NCI-H345 (cell line): Measurements from ENCODE around the gene PAWR.
"Not testable (repeated sequence)": the region's sequence is repeated elsewhere in the genome, so short reads cannot be mapped to it uniquely, and the experiment has no call there.

Source experiments
- DNase-seq: peaks from one replicate; lab custom pipeline; 2025; lab: John Stamatoyannopoulos, UW

PAWR gene

DNA sequence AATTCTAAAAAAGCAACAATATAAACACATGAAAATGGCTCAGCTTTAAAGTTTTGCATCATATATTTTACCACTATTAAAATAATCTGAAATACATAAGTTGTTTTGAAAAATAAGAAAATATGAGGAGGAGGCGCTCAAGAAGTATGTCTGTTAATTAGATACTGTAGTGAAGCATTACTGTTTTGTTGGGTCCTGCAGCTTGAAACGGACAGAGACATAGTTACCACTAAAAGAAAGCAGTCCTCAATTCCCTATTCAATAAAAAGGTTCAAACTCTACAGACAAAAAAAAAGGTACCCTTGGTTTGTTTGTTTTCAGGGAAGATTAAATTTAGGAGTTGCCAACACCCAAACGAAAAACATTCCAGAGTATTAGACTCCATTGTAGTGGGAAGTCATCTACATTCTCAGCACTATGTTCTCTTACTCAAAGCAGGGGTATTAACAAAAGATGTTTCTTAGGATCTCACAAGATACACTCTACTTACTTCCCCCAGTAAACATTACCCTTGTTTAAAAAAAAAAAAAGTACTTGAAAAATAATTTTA is 3.0 kb downstream of the PAWR start:
- no peak for DNase-seq

DNA sequence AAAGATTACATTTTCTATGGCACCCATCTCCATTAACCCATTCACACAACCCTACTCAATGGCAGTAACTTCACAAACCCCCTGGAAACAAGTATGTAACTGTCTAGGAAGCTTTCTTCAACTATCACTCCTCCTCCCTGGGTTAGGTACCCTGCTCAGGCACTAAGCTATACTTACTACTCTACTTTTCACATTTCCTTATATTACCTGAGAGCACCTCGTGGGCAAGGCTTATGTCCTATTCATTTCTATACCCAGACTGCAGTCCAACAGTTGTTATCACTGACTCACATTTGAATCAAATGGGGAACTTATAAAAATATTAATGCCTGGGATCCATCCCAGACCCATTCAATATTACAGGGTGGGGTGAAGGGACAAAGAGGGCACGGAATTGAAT is 4.6 kb downstream of the PAWR start:
- DNase-seq: no peak

DNA sequence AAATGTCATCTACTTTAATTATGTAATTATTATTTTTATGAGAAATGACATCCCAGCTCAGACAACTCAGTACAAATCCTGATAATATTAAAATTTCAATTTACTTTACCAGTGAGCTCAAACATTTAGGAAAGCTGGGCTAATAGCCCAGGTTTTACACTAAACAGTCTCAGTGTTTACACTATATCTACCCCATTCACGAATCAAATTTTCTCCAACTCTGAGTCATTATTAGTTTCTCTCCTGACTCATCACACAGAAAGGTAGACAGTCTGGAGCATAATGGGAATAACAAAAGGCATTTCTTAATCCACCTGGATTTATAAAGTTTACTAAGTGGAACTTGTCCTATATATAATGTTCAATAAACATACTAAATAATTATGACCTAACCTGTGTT is 5.7 kb downstream of the PAWR start:
- DNase-seq: no peak

DNA sequence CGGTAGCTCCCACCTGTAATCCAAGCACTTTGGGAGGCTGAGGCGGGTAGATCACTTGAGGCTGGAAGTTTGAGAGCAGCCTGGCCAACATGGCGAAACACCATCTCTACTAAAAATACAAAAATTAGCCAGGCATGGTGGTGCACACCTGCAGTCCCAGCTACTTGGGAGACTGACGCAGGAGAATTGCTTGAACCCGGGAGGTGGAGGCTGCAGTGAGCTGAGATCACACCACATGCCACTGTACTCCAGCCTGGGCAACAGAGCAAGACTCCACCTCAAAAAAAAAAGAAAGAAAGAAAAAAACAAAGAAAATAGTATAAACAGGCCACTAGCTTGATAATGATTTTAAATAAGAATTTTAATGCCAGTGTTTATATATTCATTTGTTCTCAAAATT is 6.4 kb downstream of the PAWR start:
- not testable (repeated sequence) for DNase-seq

DNA sequence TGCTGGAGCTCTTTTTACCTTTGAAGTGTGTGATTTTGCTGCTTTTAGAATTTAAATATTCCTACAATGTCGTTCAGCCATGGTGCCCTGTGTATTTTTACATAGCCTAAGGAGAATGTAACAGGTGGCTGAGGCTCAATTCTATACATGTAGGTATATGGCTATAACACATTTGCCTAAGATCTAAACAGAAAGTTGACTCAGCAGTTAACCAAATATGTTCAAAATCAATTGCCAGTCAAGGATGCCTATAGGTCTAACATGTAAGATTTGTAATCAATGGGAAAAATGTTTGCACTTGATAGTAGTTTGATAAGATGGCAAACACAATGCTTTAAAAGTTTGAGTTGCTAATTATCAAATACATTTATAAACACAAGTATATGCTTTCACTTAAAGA is 8.2 kb downstream of the PAWR start:
- DNase-seq: no peak

DNA sequence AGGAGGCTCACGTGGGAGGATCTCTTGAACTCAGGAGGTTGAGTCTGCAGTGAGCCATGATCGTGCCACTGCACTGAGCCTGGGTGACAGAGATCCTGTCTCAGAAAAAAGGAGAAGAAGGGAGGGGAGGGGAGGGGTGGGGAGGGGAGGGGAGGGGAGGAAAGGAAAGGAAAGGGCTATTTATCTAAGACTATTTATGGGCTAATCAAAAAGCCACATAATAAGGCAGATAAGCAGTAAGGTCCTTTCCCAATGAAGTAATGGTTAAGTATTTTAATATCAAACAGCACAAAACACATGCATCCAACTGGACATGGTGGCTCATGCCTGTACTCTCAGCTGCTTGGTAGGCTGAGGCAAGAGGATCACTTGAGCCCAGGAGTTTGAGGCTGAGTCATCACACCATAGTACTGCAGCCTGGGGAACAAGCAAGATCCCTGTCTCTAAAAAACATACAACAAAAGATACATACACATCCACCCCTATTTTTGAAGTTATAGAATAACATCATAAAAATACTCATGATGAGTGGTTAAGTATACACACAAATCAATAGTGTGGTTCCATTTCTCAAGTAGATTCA is 9.7 kb downstream of the PAWR start:
- DNase-seq: peak; percentile 13

DNA sequence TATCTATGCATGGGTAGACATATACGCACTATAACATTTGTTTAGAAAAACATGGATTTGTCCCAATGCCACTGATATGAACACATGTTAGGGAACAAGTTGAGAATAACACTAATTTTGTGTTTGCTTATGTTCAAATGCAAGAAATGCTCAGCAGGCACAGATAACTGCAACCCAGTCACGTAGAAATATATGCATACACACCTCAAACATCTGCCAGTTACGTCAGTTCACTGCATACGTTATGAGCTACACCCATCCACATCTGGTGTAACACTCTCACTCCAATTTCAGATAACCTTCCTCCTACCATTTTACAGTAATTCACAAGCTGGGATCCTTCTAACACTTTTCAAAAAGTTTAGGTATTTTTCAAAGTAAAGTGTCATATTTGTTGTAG is 10.7 kb downstream of the PAWR start:
- no peak for DNase-seq

DNA sequence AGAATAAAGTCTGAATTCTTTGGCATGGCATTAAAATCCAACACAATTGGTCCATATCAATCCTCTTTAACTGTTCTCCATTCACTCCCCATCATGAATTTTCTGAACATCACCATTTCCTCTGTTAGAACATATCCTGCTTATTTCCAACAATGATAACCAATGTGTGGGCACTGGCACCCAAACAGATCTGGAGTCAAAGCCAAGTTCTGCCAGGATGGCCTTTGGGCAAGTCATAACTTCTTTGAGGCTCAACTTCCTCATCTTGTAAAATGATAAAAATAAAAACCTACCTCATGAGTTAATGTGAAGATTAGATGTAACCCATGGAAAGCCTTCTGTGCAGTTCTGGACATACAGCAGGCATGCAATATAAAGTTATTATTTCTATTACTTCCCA is 12.5 kb downstream of the PAWR start:
- no peak for DNase-seq

DNA sequence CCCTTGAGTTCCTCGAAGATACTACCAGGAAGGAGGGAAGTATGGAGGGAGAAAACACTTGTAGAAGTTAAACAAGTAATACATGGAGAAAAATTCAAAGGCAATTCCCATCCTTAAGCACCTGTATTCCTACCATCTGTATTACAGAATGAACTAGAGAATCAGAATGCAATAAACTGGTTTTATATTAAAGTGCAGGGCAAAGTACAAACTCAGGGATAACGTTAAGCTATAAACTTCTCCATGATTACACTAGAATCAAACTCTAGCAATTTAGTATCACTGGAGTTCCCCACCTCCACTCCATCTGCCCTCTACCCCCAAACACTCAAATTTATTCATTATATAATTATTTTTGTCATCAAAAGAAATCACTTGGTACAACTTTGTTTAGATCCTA is 13.1 kb downstream of the PAWR start:
- no peak for DNase-seq

DNA sequence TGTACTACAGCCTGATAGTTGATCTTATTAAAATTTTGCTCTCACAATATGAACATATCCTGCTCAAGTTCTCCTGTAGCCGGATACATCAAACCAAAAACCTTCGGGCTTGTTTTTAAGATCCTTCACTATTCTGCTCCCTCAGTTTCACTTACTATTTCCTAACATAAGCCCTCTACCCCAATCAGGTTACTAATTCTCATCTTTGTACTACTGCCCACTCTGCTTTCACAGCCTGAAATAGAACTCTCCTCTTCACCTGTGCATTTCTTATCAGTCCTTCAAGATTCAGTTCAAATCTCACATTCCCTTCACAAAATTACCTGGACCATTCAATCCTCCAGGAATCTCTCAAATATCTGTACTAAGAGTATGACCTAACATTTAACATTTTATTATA is 14.2 kb downstream of the PAWR start:
- DNase-seq: no peak

DNA sequence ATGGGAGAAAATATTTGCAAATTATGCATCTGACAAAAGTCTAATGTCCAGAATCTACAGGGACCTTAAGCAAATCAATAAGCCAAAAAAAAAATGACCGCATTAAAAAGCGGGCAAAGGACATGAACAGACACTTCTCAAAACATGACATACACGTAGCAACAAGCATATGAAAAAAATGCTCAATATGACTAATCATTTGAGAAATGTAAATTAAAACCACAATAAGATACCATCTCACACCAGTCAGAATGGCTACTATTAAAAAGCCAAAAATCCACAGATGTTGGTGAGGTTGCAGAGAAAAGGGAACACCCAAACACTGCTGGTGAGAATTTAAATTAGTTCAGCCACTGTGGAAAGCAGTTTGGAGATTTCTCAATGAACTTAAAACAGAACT is 16.1 kb downstream of the PAWR start:
- no peak for DNase-seq

DNA sequence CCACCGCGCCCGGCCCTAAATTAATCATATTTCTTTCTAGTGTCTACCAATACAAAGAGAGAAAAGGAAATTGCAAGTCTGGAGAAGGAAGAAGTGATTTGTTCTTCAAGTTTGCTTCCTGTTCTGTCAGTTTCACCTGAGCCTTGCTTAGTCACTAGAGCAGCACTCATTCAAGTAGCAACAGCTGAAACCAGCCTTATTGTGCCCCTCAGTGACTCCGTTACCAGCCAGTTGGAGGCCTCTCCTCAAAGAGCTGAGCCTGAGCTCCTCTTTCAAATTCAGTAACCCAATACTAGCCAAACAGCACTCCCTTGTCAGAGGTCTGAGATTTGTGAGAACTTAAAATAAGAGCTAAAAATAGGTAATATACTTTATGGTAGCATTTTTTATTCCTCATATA is 17.4 kb downstream of the PAWR start:
- DNase-seq: peak; percentile 53

DNA sequence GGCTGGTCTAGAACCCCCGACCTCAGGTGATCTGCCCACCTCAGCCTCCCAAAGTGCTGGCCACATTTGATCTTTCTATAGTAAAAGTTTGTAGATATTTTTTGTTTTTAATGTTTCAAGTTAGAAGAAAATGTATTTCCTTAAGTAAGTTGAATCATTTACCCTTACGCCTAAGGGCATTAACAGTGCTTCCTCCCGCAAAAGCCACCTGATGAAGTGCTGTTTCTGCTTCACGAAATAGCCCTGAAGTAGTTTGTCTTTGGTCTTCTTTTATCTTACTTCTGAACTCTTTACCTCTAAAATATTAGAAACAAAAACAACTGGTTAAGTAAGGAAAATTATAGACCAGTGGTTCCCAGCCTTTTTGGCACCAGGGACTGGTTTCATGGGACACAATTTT is 22.7 kb downstream of the PAWR start:
- DNase-seq: no peak

DNA sequence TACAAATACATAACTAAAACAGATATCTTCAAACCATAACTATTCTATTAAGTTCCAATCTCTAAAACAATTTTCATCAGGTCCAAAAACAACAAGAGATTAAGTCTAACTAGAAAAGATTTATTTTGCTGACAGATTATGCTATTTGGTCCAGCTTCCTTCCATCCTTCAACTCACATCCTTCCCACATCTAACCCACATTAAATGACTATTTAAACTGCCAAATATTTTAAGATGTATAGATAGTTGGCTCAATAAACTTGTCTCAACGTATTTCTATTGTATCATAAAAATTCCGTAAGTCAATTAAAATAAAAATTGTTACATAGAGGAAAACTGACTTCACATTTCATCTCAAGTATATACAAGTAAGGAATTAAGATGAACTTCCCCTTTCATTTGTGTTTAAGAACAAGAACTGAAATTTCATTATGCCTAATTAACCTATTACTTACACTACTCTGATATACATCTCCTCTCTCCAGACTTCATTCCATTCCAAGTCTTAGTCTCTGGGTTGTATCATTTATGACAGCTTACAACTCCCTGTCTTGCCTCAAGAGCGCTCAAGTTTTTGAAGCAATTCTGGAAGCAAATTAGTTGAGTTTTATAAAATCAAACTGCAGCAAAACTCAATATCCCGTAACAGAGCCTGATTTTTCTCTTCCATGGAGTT is 25.4 kb downstream of the PAWR start:
- DNase-seq: no peak

DNA sequence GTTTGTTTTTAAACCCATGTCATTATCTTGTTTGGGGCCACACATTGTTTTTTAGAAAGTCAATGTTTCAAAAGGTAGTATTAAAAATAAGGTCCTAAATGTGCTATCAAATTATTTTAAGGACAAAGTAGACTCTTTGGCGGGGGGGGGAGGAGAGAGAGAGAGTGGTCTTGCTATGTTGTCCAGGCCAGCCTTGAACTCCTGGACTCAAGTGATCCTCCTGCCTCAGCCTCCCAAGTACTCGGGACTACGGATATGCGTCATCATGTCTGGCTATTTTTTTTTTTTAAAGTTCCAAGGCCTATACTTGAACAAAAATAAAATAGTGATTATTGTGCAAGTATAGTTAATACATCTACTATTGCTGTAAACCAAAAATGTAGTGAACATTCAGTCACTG is 26.2 kb downstream of the PAWR start:
- no peak for DNase-seq

DNA sequence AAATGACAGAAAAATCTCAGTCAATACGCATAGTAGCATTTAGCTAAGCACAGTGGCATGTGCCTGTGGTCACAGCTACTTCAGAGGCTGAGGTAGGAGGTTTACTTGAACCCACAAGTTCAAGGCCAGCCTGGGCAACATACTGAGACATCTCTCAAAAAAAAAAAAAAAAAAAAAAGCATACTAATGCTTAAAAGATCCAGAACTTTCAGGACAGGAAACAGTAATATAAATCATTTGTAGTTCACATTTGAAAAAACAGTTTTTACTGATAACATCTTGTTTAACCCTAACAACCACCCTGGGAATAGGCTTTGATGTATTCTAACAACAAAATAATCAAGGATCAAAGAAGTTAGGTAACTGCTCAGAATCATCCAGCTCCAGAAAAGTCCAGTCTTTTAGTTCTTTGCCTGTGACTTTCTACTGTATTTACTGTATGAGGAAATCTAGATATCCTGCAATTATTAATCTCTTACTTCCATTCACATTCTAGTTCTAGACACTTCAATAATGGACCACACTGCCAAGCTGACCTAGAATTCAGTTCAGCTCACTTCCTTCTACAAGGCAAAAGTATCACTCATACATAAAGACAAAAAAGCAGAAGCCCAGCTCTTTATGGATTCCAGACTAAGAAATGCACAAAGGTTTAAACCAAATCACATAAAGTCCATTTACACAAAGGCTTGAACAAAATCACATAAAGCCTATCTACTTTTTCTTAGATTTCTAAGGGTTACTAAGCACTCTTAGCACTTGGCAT is 28.5 kb downstream of the PAWR start:
- DNase-seq: no peak

DNA sequence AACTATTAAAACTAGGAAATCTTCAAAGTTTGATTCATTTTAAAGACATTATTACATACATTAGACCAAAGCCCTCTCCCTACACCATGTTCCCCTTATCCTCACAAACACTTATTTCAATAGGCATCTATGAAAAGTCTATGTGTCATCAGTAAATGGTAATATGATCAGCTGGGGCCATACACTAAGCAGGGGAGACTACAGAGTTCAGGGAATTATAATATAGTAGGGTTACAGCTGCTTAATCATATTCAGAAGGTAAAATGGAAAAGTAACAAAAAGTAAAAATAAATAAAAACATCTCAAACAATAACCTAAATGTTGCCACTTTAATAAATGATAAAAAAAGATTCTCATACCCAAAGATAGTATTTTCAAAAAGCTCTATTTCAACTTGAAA is 29.1 kb downstream of the PAWR start:
- no peak for DNase-seq

DNA sequence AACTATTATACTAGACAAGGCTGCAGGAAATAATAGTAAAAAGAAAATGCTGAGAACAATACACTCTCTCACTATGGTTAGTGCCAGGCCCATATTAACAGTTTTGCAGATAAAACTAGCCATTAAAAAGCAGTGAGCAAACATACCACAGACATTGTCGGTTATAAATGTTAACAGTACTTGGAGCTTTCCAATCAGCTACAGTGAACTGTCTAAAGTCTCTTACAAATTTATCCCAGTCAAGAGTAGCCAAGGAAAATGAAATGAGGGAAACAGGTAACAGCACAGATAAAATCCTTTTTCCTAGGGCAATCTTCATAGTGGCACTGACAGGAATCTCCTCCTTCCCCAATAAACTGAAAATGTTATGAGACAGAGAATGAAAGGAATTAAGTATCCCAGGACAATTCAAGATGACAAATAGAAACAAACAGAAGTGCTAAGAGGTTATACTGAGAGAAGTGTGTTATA is 30.8 kb downstream of the PAWR start:
- no peak for DNase-seq

DNA sequence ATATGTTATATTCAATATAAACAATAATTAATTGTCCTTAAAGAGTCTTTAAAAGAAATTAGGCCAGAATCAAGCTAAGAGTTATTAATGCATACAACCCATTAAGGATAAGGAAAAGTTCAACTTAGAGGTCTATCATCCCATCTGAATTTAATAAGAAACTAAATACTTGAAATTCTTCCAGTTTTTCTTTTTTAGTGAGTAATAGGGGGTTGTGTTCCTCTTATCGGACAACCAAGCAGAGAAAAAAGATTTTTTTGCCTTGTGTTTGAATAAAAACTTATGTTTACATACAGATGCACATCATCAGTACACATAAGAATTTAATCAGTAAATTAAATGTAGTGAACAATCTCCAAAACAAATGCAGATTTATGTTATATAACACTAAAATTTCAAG is 32.5 kb downstream of the PAWR start:
- no peak for DNase-seq

DNA sequence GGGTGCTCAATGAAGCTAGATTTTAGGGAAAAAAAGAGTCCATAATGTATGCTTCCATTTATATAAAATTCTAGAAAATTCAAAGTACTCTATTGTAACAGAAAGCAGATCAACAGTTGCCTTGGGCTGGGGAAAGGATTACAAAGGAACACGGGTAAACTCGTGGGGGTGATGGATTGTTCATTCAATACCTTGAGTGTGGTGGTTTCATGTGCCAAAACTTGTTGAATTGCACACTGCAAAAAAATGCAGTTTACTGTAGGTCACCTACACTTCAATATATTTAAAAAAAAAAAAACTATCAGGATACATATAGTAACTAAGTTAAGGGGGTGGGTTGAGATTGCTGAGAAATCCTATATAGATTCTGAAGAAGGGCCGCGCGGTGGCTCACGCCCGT is 33.6 kb downstream of the PAWR start:
- no peak for DNase-seq

DNA sequence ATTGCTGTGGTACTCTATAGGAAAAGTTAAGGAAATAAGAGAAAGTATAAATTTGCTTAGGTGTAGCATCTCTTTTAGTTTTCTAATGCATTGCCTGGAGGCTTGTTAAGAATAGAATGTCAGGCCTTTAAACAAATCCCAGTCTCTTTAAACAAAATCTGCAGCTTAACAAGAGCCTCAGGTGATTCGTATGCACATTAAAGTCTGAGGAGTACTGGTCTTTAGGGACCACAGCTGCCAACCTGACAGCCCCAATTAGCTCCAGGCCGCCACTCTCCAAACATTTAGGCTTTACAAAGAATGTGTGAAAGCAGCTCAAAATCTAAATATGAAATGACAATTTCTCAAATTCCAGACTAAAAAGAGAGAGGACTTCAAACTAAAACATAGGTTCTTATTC is 35.7 kb downstream of the PAWR start:
- DNase-seq: no peak

DNA sequence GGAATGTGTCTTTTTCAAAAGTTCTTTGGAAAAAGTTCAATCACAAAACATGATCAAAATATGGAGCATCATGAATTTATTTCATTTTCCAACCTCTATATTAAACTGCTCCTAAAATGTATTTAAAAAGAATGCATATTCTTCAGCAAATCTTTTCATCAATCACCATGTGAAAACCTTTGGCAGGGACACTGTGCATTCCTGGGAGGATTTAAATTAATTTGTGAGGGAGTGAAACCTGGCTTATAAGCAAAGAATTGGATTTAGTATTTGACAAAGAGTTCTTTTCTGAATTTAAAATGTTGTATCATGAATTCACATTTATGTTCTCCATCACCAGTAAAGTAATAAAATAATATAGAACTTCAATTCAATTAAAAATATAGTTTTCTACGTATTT is 38.2 kb downstream of the PAWR start:
- no peak for DNase-seq

DNA sequence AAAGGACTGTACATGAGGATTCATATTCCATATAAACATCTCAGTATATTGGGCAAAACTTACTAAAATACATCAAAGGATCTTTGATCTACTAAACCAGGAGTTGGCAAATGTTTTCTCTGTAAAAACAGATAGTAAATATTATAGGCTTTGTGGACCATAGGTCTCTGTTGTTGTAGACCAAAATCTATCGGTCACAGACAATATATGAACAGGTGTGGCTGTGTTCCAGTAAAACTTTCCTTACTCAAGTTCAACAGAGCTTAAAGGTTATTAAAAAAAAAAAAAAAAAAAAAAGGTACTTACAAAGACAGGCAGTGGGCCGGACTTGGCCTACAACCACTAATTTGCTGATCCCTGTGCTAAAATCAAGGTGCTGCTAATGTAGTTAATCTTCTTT is 40.3 kb downstream of the PAWR start:
- DNase-seq: no peak
